RWPE2 (cell line): ENCODE measurements around the gene URAD.

Experiments
- ATAC-seq: fragments of 200-7000 bp; cut with Tn5 transposase; 3 replicates; pipeline ENCODE4 v1.9.1; 2021; ENCODE audit warnings: low read depth
- DNase-seq: peaks from one replicate; pipeline ENCODE4 v3.0.0-alpha.2; 2020; ENCODE audit warnings: low spot score
- H3K27ac ChIP-seq: fragments of 450-650 bp; 2 replicates; pipeline ENCODE4 v1.5.1; 2017; ENCODE audit warnings: mild to moderate bottlenecking; ENCODE audit not compliant: poor library complexity, severe bottlenecking
- H3K27me3 ChIP-seq: fragments of 250-450 bp; sonication (Bioruptor Pico); 2 replicates; pipeline ENCODE4 v1.5.1; 2021; ENCODE audit warnings: mild to moderate bottlenecking, moderate library complexity; ENCODE audit not compliant: insufficient read depth, poor library complexity, severe bottlenecking
- H3K36me3 ChIP-seq: fragments of 250-450 bp; sonication (Bioruptor Pico); 2 replicates; pipeline ENCODE4 v1.5.1; 2020; ENCODE audit warnings: low read depth, mild to moderate bottlenecking, moderate library complexity
- H3K4me1 ChIP-seq: fragments of 250-450 bp; sonication (Bioruptor Pico); 2 replicates; pipeline ENCODE4 v1.5.1; 2021; ENCODE audit warnings: mild to moderate bottlenecking, moderate library complexity; ENCODE audit not compliant: insufficient read depth, poor library complexity, severe bottlenecking
- H3K4me3 ChIP-seq: fragments of 250-450 bp; sonication (Bioruptor Pico); 2 replicates; pipeline ENCODE4 v1.5.1; 2021; ENCODE audit warnings: mild to moderate bottlenecking, moderate library complexity; ENCODE audit not compliant: severe bottlenecking
- H3K9me3 ChIP-seq: fragments of 250-450 bp; sonication (Bioruptor Pico); 2 replicates; pipeline ENCODE4 v1.5.1; 2021; ENCODE audit warnings: mild to moderate bottlenecking, moderate library complexity; ENCODE audit not compliant: severe bottlenecking
- CTCF ChIP-seq: fragments of 450-650 bp; IDR thresholded peaks from one replicate; pipeline ENCODE4 v1.5.1; 2017; ENCODE audit warnings: mild to moderate bottlenecking, moderate library complexity; ENCODE audit not compliant: poor library complexity, severe bottlenecking

Gene URAD

GRCh38 chr13:28000567-28000966 is 12.1 kb upstream of the URAD start:
- no peak overlapping the region for H3K27ac ChIP-seq

GRCh38 chr13:27997904-27998522 is 9.5 kb upstream of the URAD start:
- TF ChIP-seq CTCF: peak; percentile 60
- Histone ChIP-seq H3K4me3 (no peak overlapping the region), H3K27ac (no peak overlapping the region), H3K9me3 (no peaks in the 10 kb centered on the region), H3K4me1 (no peaks in the 10 kb centered on the region), H3K36me3 (no peaks in the 10 kb centered on the region), H3K27me3 (no peaks in the 10 kb centered on the region)
- ATAC-seq: 0 out of 3 replicates have a peak, but pooled peaks have one; percentile 54
- no peak for DNase-seq

More at GRCh38 chr13:28000567-28000966, 12.1 kb upstream of the URAD start:
- Histone ChIP-seq H3K4me1 (no peaks in the 10 kb centered on the region), H3K36me3 (no peaks in the 10 kb centered on the region), H3K9me3 (no peaks in the 10 kb centered on the region), H3K27me3 (no peaks in the 10 kb centered on the region), H3K4me3 (no peak overlapping the region)
- no peak for TF ChIP-seq CTCF
- no peak for ATAC-seq
- no peak for DNase-seq

GRCh38 chr13:27991881-27992280 is 3.4 kb upstream of the URAD start:
- no peaks in the 10 kb centered on the region for H3K36me3 ChIP-seq
- H3K27ac ChIP-seq: no peak overlapping the region
- H3K4me1 ChIP-seq: no peaks in the 10 kb centered on the region
- TF ChIP-seq CTCF: no peak
- no peaks in the 10 kb centered on the region for H3K9me3 ChIP-seq
- no peak for DNase-seq
- peak; percentile 41 for ATAC-seq
- no peak overlapping the region for H3K4me3 ChIP-seq
- no peaks in the 10 kb centered on the region for H3K27me3 ChIP-seq

- TF ChIP-seq CTCF: no peak
- no peaks in the 10 kb centered on the region for H3K4me1 ChIP-seq
- peaks cover 35% of the 10 kb centered on the region for H3K27me3 ChIP-seq
- ATAC-seq: no peak
- H3K36me3 ChIP-seq: no peaks in the 10 kb centered on the region
- no peaks in the 10 kb centered on the region for H3K9me3 ChIP-seq
- DNase-seq: no peak
- no peak overlapping the region for H3K27ac ChIP-seq
- no peak overlapping the region for H3K4me3 ChIP-seq
Measured at GRCh38 chr13:27985600-27985999, 2.9 kb downstream of the URAD start.

- DNase-seq (no peak), ATAC-seq (no peak)
- no peaks in the 10 kb centered on the region for H3K36me3 ChIP-seq
- TF ChIP-seq CTCF: no peak
- peaks cover 67% of the 10 kb centered on the region for H3K27me3 ChIP-seq
- no peak overlapping the region for H3K4me3 ChIP-seq
- H3K9me3 ChIP-seq: no peaks in the 10 kb centered on the region
- H3K27ac ChIP-seq: no peak overlapping the region
- no peaks in the 10 kb centered on the region for H3K4me1 ChIP-seq
Measured at GRCh38 chr13:27982361-27982760, 6.1 kb downstream of the URAD start.
